ENCODE measurements around the gene WDR27.

The WDR27 gene

DNA sequence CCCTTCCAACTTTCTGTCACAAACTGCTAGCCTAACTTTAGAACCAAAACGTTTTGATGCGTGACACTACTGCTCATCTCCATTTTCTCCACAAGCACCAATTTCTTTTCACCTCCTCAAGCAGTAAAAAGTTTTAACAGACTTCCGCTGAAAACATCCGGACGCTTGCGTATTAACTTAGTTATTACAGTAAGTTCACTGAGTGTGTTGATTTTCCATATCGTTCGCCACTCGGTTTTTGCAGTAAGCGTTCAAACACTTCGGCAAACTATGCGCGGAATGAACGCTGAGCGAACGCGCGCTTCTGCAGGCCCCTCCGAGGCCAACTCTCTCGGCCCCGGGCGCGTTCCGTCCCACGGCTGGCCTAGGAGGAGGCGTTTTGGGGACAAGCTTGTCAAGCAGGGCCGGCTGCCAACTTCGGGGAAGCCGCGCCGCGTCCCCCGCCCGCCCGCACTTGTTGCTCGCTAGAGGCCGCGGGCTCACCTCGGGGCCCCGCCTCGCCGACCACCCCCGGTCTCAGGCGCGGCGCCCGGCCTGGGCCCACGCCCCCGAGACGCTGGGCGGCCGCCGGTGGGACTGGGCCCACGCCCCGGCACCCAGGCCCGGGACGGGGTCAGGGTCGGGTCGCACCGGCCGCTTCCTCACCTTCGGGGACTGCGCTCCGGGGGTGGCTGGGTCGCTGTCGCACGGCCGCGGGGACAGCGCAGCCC, 21.5 kb upstream of the WDR27 start:
- Histone ChIP-seq H3K79me2 (ENCODE audit: insufficient read depth, low read length) (peaks cover 50% of the 10 kb centered on the region), H3K36me3 (ENCODE audit: low read length) (peaks cover 3% of the 10 kb centered on the region; the same call in 1 of the 2 replicates), H3F3A (ENCODE audit: insufficient read depth) (peaks cover 34% of the 10 kb centered on the region), H3K4me2 (ENCODE audit: low read depth, low read length, poor library complexity, severe bottlenecking) (peak overlapping the region; percentile 95), H2AFZ (ENCODE audit: low read depth, low read length, severe bottlenecking) (peak overlapping the region; percentile 64), H4K20me1 (ENCODE audit: low read depth, low read length) (peaks cover 21% of the 10 kb centered on the region), H3K9me2 (replicated peaks; ENCODE audit: insufficient read depth, low read length) (no peaks in the 10 kb centered on the region), H3K27me3 (ENCODE audit: low read length) (no peaks in the 10 kb centered on the region), H3K27ac (ENCODE audit: low read depth, low read length) (peak overlapping the region; percentile 73), H3K9me3 (ENCODE audit: insufficient read depth, low read length) (no peaks in the 10 kb centered on the region), H3K9ac (ENCODE audit: low read length) (peak overlapping the region; percentile 78), H3K4me3 (ENCODE audit: insufficient read depth, low read length, poor library complexity, severe bottlenecking) (peak overlapping the region; percentile 78)
- TF ChIP-seq, protein P1, sequence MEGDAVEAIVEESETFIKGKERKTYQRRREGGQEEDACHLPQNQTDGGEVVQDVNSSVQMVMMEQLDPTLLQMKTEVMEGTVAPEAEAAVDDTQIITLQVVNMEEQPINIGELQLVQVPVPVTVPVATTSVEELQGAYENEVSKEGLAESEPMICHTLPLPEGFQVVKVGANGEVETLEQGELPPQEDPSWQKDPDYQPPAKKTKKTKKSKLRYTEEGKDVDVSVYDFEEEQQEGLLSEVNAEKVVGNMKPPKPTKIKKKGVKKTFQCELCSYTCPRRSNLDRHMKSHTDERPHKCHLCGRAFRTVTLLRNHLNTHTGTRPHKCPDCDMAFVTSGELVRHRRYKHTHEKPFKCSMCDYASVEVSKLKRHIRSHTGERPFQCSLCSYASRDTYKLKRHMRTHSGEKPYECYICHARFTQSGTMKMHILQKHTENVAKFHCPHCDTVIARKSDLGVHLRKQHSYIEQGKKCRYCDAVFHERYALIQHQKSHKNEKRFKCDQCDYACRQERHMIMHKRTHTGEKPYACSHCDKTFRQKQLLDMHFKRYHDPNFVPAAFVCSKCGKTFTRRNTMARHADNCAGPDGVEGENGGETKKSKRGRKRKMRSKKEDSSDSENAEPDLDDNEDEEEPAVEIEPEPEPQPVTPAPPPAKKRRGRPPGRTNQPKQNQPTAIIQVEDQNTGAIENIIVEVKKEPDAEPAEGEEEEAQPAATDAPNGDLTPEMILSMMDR (IDR thresholded peaks at IDR 0.05; ENCODE audit: insufficient read depth, low read length, poor library complexity, severe bottlenecking): no peak
- TF ChIP-seq EZH2phosphoT487 (conservative IDR thresholded peaks at IDR 0.05; ENCODE audit: low read length): no peak

GRCh38 chr6:169722362-169723199, 20.8 kb upstream of the WDR27 start:
- H3K79me2 ChIP-seq (ENCODE audit: insufficient read depth, low read length): peaks cover 55% of the 10 kb centered on the region
- H3K9me3 ChIP-seq (ENCODE audit: insufficient read depth, low read length): no peaks in the 10 kb centered on the region
- peak overlapping the region; percentile 64 for H2AFZ ChIP-seq (ENCODE audit: low read depth, low read length, severe bottlenecking)
- peak overlapping the region; percentile 78 for H3K9ac ChIP-seq (ENCODE audit: low read length)
- H3K36me3 ChIP-seq (ENCODE audit: low read length): peaks cover 8% of the 10 kb centered on the region; the same call in 1 of the 2 replicates
- no peak for TF ChIP-seq EZH2phosphoT487 (conservative IDR thresholded peaks at IDR 0.05; ENCODE audit: low read length)
- TF ChIP-seq, protein P1 (IDR thresholded peaks at IDR 0.05; ENCODE audit: insufficient read depth, low read length, poor library complexity, severe bottlenecking): no peak
- peak overlapping the region; percentile 73 for H3K27ac ChIP-seq (ENCODE audit: low read depth, low read length)
- peaks cover 34% of the 10 kb centered on the region for H3F3A ChIP-seq (ENCODE audit: insufficient read depth)
- peak overlapping the region; percentile 95 for H3K4me2 ChIP-seq (ENCODE audit: low read depth, low read length, poor library complexity, severe bottlenecking)
- no peaks in the 10 kb centered on the region for H3K9me2 ChIP-seq (replicated peaks; ENCODE audit: insufficient read depth, low read length)
- H3K27me3 ChIP-seq (ENCODE audit: low read length): no peaks in the 10 kb centered on the region
- H3K4me3 ChIP-seq (ENCODE audit: insufficient read depth, low read length, poor library complexity, severe bottlenecking): peak overlapping the region; percentile 78
- H4K20me1 ChIP-seq (ENCODE audit: low read depth, low read length): peaks cover 21% of the 10 kb centered on the region

- Histone ChIP-seq H3K79me2 (ENCODE audit: insufficient read depth, low read length) (peaks cover 55% of the 10 kb centered on the region), H2AFZ (ENCODE audit: low read depth, low read length, severe bottlenecking) (no peak overlapping the region), H3F3A (ENCODE audit: insufficient read depth) (peaks cover 20% of the 10 kb centered on the region), H3K9me3 (ENCODE audit: insufficient read depth, low read length) (no peaks in the 10 kb centered on the region), H4K20me1 (ENCODE audit: low read depth, low read length) (peaks cover 21% of the 10 kb centered on the region), H3K27ac (ENCODE audit: low read depth, low read length) (no peak overlapping the region), H3K27me3 (ENCODE audit: low read length) (no peaks in the 10 kb centered on the region), H3K9ac (ENCODE audit: low read length) (no peak overlapping the region), H3K9me2 (replicated peaks; ENCODE audit: insufficient read depth, low read length) (no peaks in the 10 kb centered on the region), H3K4me2 (ENCODE audit: low read depth, low read length, poor library complexity, severe bottlenecking) (peak overlapping the region; percentile 95), H3K36me3 (ENCODE audit: low read length) (peaks cover 21% of the 10 kb centered on the region; the same call in 1 of the 2 replicates), H3K4me3 (ENCODE audit: insufficient read depth, low read length, poor library complexity, severe bottlenecking) (no peak overlapping the region)
- no peak for TF ChIP-seq EZH2phosphoT487 (conservative IDR thresholded peaks at IDR 0.05; ENCODE audit: low read length)
- TF ChIP-seq, protein P1 (IDR thresholded peaks at IDR 0.05; ENCODE audit: insufficient read depth, low read length, poor library complexity, severe bottlenecking): no peak
These were observed 18.5 kb upstream of the WDR27 start for GRCh38 chr6:169720207-169720855.
